ENCODE results near the gene TAOK1.
"Not testable (repeated sequence)": the region's sequence is repeated elsewhere in the genome, so short reads cannot be mapped to it uniquely, and the experiment has no call there.

TAOK1 gene

GRCh38 chr17:29389982-29390850 lies at the start of gene TAOK1:
Gene TAOK1 (plus strand): TSS chr17:29390363. CDS start chr17:29451549, 61,186 bp downstream.
- peak; percentile 94 to 97 for DNase-seq

GRCh38 chr17:29341726-29342125 lies 48.4 kb upstream of the TAOK1 start:
- no peak for DNase-seq

- DNase-seq, result no peak
These were observed 47.9 kb upstream of the TAOK1 start for GRCh38 chr17:29342158-29342765.

GRCh38 chr17:29344201-29344856 lies 45.8 kb upstream of the TAOK1 start:
- no peak for DNase-seq

GRCh38 chr17:29345066-29345465 lies 45.1 kb upstream of the TAOK1 start:
- no peak for DNase-seq

- not testable (repeated sequence) for DNase-seq
These were observed 44.7 kb upstream of the TAOK1 start for GRCh38 chr17:29345470-29345869.

- DNase-seq, result no peak
These were observed 43.7 kb upstream of the TAOK1 start for GRCh38 chr17:29346462-29346861.

- no peak for DNase-seq
These were observed 42.1 kb upstream of the TAOK1 start for GRCh38 chr17:29347831-29348629.

GRCh38 chr17:29349409-29349808 lies 40.8 kb upstream of the TAOK1 start:
- DNase-seq, result no peak

GRCh38 chr17:29352146-29352545 lies 38.0 kb upstream of the TAOK1 start:
- no peak for DNase-seq

GRCh38 chr17:29357232-29357631 lies 32.9 kb upstream of the TAOK1 start:
- no peak for DNase-seq

GRCh38 chr17:29357821-29358232 lies 32.3 kb upstream of the TAOK1 start:
- no peak for DNase-seq

GRCh38 chr17:29358416-29358815 lies 31.7 kb upstream of the TAOK1 start:
- DNase-seq, result no peak

GRCh38 chr17:29359777-29360176 lies 30.4 kb upstream of the TAOK1 start:
- DNase-seq, result no peak

- no peak for DNase-seq
These were observed 26.4 kb upstream of the TAOK1 start for GRCh38 chr17:29363716-29364115.

- DNase-seq, result no peak
These were observed 25.5 kb upstream of the TAOK1 start for GRCh38 chr17:29364691-29365090.

- DNase-seq, result no peak
These were observed 22.0 kb upstream of the TAOK1 start for GRCh38 chr17:29368161-29368560.

- no peak for DNase-seq
These were observed 21.2 kb upstream of the TAOK1 start for GRCh38 chr17:29368926-29369325.

GRCh38 chr17:29369831-29370735 lies 20.1 kb upstream of the TAOK1 start:
- peak; percentile 3 to 59 for DNase-seq

GRCh38 chr17:29376667-29377270 lies 13.4 kb upstream of the TAOK1 start:
- no peak for DNase-seq

GRCh38 chr17:29378500-29378899 lies 11.7 kb upstream of the TAOK1 start:
- DNase-seq, result no peak

Data from NCI-H1930 (cell line).